Endothelial cell of umbilical vein (primary cell): ENCODE measurements around the gene BABAM2. TPM values are rescaled to one million over a fixed set of nuclear protein-coding genes. Genes with fewer than 3 reads are reported as not detected.

Source experiments
- BruUV-seq: library from RNA; stranded (reverse); fragments of 400-500 nt; replicated peaks from 2 replicates; lab custom pipeline; 2021; lab: Mats Ljungman, UMichigan
- CTCF ChIA-PET: fragments of 300-600, 350-600 bp; sonication (Branson Sonifier 250); formaldehyde crosslinking; loops from one replicate; lab custom pipeline; 2021; ENCODE audit warnings: antibody characterized with exemption, inconsistent platforms; lab: Charles Lee
- POLR2A ChIA-PET: fragments of 300-600, 350-600 bp; sonication (Branson Sonifier 250); formaldehyde crosslinking; loops from one replicate; lab custom pipeline; 2021; ENCODE audit warnings: antibody characterized with exemption, inconsistent platforms; lab: Charles Lee
- DNase-seq: peaks from one replicate; pipeline ENCODE4 v3.0.0-alpha.2; 2011; ENCODE audit warnings: low read depth, low spot score
- FAIRE-seq: peaks from 2 replicates; lab custom pipeline; 2011; peaks lifted over from hg19 to GRCh38; lab: Jason Lieb, UNC
- H2AFZ ChIP-seq: 2 replicates; pipeline ENCODE4 v1.6.0; 2012; ENCODE audit warnings: low read depth, low read length, control low read depth, inconsistent platforms
- H3K27ac ChIP-seq: 2 replicates; pipeline ENCODE4 v1.5.1; 2011; ENCODE audit warnings: low read depth, mild to moderate bottlenecking, control low read depth, low read length, moderate library complexity; ENCODE audit not compliant: insufficient read depth
- H3K27me3 ChIP-seq, 2 experiments: 2 replicates each; pipeline versions ENCODE4 v1.6.0 to v1.6.1; 2011; ENCODE audit warnings: low read length in 2 of 2, mixed read lengths in 1 of 2; ENCODE audit not compliant: control insufficient read depth in 2 of 2, insufficient read depth in 2 of 2
- H3K36me3 ChIP-seq, 2 experiments: 2 replicates in 1 of 2; 3 replicates in 1 of 2; pipeline ENCODE4 v1.5.1; 2011; ENCODE audit warnings: low read length in 2 of 2, mild to moderate bottlenecking in 1 of 2, moderate library complexity in 1 of 2; ENCODE audit not compliant: control insufficient read depth in 2 of 2, insufficient read depth in 2 of 2; ENCODE audit errors: extremely low read depth in 1 of 2
- H3K4me1 ChIP-seq: 3 replicates; pipeline ENCODE4 v1.5.1; 2011; ENCODE audit warnings: mild to moderate bottlenecking, low read length; ENCODE audit not compliant: control insufficient read depth, insufficient read depth; ENCODE audit errors: extremely low read depth
- H3K4me2 ChIP-seq: 2 replicates; pipeline ENCODE4 v1.6.1; 2011; ENCODE audit warnings: low read length, control low read depth, mixed read lengths; ENCODE audit not compliant: insufficient read depth
- H3K4me3 ChIP-seq, 3 experiments: fragments of 200-600 bp in 1 of 3; sonication (generic), shearing (Covaris generic) in 1 of 3; replicated peaks in 1 of 3; 2 replicates each; pipeline ENCODE4 v1.5.1; 2011 to 2016; ENCODE audit warnings: control low read depth in 3 of 3, low read length in 3 of 3, mild to moderate bottlenecking in 2 of 3, inconsistent platforms in 1 of 3, low read depth in 1 of 3, moderate library complexity in 1 of 3; ENCODE audit not compliant: insufficient read depth in 1 of 3
- H3K79me2 ChIP-seq: 2 replicates; pipeline ENCODE4 v1.6.0; 2012; ENCODE audit warnings: low read length, inconsistent platforms; ENCODE audit not compliant: control insufficient read depth, insufficient read depth
- H3K9ac ChIP-seq: replicated peaks from 2 replicates; pipeline ENCODE3; 2011; ENCODE audit warnings: low read length, control low read depth; ENCODE audit not compliant: insufficient read depth; ENCODE audit errors: extremely low read depth
- H3K9me1 ChIP-seq: replicated peaks from 3 replicates; pipeline ENCODE4 v1.6.0; 2011; ENCODE audit warnings: mild to moderate bottlenecking, low read length; ENCODE audit not compliant: control insufficient read depth, insufficient read depth; ENCODE audit errors: extremely low read depth
- H3K9me3 ChIP-seq: replicated peaks from 2 replicates; pipeline ENCODE4 v1.5.1; 2012; ENCODE audit warnings: low read length, inconsistent platforms; ENCODE audit not compliant: control insufficient read depth, insufficient read depth
- H4K20me1 ChIP-seq: replicated peaks from 2 replicates; pipeline ENCODE3; 2011; ENCODE audit warnings: mild to moderate bottlenecking, low read length; ENCODE audit not compliant: control insufficient read depth, insufficient read depth; ENCODE audit errors: extremely low read depth
- CTCF ChIP-seq, 2 donors: IDR thresholded peaks; 1 replicate in 1 of 2; 2 replicates in 1 of 2; pipeline ENCODE4 v1.5.1; 2011; ENCODE audit warnings: low read length in 2 of 2, mild to moderate bottlenecking in 2 of 2, moderate library complexity in 2 of 2, control low read depth in 1 of 2, inconsistent platforms in 1 of 2, low read depth in 1 of 2; ENCODE audit not compliant: insufficient read depth in 1 of 2; ENCODE audit errors: extremely low read depth in 1 of 2
- EZH2 ChIP-seq: IDR thresholded peaks from 2 replicates; pipeline ENCODE4 v1.6.1; 2012; ENCODE audit warnings: borderline replicate concordance, low read depth, mild to moderate bottlenecking, moderate library complexity, low read length, inconsistent platforms; ENCODE audit not compliant: severe bottlenecking
- FOS ChIP-seq: IDR thresholded peaks from 2 replicates; pipeline ENCODE4 v1.6.1; 2011; ENCODE audit warnings: mild to moderate bottlenecking, low read length, moderate library complexity, borderline replicate concordance; ENCODE audit not compliant: insufficient read depth
- GATA2 ChIP-seq: IDR thresholded peaks from 2 replicates; pipeline ENCODE4 v1.7.0; 2011; ENCODE audit warnings: low read depth, mild to moderate bottlenecking, moderate library complexity, mixed read lengths, low read length; ENCODE audit not compliant: insufficient read length, insufficient read depth
- JUN ChIP-seq: IDR thresholded peaks from 2 replicates; pipeline ENCODE4 v1.6.1; 2011; ENCODE audit warnings: borderline replicate concordance, low read depth; ENCODE audit not compliant: insufficient read length, insufficient read depth
- MAX ChIP-seq: IDR thresholded peaks from 2 replicates; pipeline ENCODE4 v1.6.1; 2011; ENCODE audit not compliant: insufficient read depth, insufficient read length
- MYC ChIP-seq: IDR thresholded peaks from one replicate; pipeline ENCODE4 v1.6.1; 2011; ENCODE audit warnings: mild to moderate bottlenecking, low read depth, low read length
- POLR2A ChIP-seq: IDR thresholded peaks from 2 replicates; pipeline ENCODE4 v1.6.1; 2012; ENCODE audit warnings: low read depth, mild to moderate bottlenecking, control low read depth, low read length
- POLR2AphosphoS5 ChIP-seq: IDR thresholded peaks from 2 replicates; pipeline ENCODE4 v1.6.1; 2012; ENCODE audit warnings: low read depth, mild to moderate bottlenecking, control low read depth, low read length, moderate library complexity; ENCODE audit not compliant: insufficient read depth
- dilution Hi-C: fragments of 300-500 bp; cut with MboI; formaldehyde crosslinking; loops from one replicate; pipeline ENCODE4 v1.15.0; 2019; ENCODE audit warnings: low sequenced_read_pairs; ENCODE audit not compliant: extremely low pct_ligation_motif_present
- intact Hi-C: fragments of 100-400 bp; cut with micrococcal nuclease; formaldehyde crosslinking; loops from one replicate; pipeline ENCODE4 v1.10.0; 2022
- polyA plus RNA-seq, 4 experiments: library from polyadenylated mRNA; depleted of rRNA in 3 of 4; stranded (reverse) in 3 of 4; unstranded in 1 of 4; fragments of >200 nt; gene quantifications; 2 replicates each; pipeline versions ENCODE4 v1.2.1 to v1.2.3, GENCODE V29; 2011 to 2012; ENCODE audit warnings: missing spikeins in 1 of 4
- total RNA-seq: library from RNA; stranded (reverse); gene quantifications from 2 replicates; pipeline ENCODE4 v1.2.3, GENCODE V29; 2021

The BABAM2 gene
- total and polyA plus RNA-seq, 2 donors (not counting 3 experiments of a cell fraction or from before 2014, with no cell fraction given): 19.9 to 27.6 TPM

- no peak for TF ChIP-seq POLR2A
- no peak for TF ChIP-seq JUN
- no peak for TF ChIP-seq GATA2
- TF ChIP-seq POLR2AphosphoS5: no peak
- TF ChIP-seq FOS: no peak
- TF ChIP-seq EZH2: no peak
- TF ChIP-seq CTCF (IDR thresholded peaks at IDR 0.05; ENCODE audit: extremely low read depth in 1 of 2, insufficient read depth in 1 of 2, low read depth in 1 of 2, low read length in 2 of 2): no peak
- TF ChIP-seq MYC: no peak
- no peak for TF ChIP-seq MAX
- H3K4me1 ChIP-seq: no peaks in the 10 kb centered on the region
- no peaks in the 10 kb centered on the region for H3K36me3 ChIP-seq
- no peak overlapping the region for H3K4me2 ChIP-seq
- DNase-seq (no peak), FAIRE-seq (no peak)
- ChIA-PET CTCF (no interaction called here), POLR2A (no interaction called here)
- H3K27ac ChIP-seq: no peak overlapping the region
- H3K27me3 ChIP-seq: no peaks in the 10 kb centered on the region
- H3K79me2 ChIP-seq: no peaks in the 10 kb centered on the region
- no peaks in the 10 kb centered on the region for H3K9me1 ChIP-seq
- intact Hi-C loops: no loop called here
- no peak overlapping the region for H3K9ac ChIP-seq
- H3K4me3 ChIP-seq: no peak overlapping the region
- dilution Hi-C loops: no loop called here
- H3K9me3 ChIP-seq: no peaks in the 10 kb centered on the region
- no peak overlapping the region for H2AFZ ChIP-seq
- H4K20me1 ChIP-seq: no peaks in the 10 kb centered on the region
- no TSS peak for BruUV-seq
Measured at GRCh38 chr2:28313220-28313784, 422.8 kb downstream of the BABAM2 start.
